GM12891 (cell line): ENCODE results near the gene SLC32A1.

ENCODE experiments used
- POLR2A ChIP-seq: IDR thresholded peaks from 2 replicates; pipeline ENCODE4 v1.6.1; 2011; ENCODE audit warnings: low read depth, low read length, control low read depth
- POLR2AphosphoS5 ChIP-seq: IDR thresholded peaks from 2 replicates; pipeline ENCODE4 v1.6.1; 2011; ENCODE audit warnings: low read depth, low read length, control low read depth
- SPI1 ChIP-seq: IDR thresholded peaks from 2 replicates; pipeline ENCODE4 v1.6.1; 2011; ENCODE audit warnings: low read depth, low read length, control low read depth
- TAF1 ChIP-seq: IDR thresholded peaks from 2 replicates; pipeline ENCODE4 v1.6.1; 2011; ENCODE audit warnings: low read depth, low read length, control low read depth

- TF ChIP-seq POLR2A: no peak
- no peak for TF ChIP-seq POLR2AphosphoS5
- TF ChIP-seq TAF1: no peak
- no peak for TF ChIP-seq SPI1
Observed at GRCh38 chr20:38731738-38732113, 7.4 kb downstream of the SLC32A1 start.
